ENCODE data around the gene CRYGB. TPM values are rescaled to one million over a fixed set of nuclear protein-coding genes. Genes with fewer than 3 reads are reported as not detected.

The CRYGB gene
- total and polyA plus RNA-seq, 2 of the 13 experiments (the other 11 are each of a cell fraction or from before 2014, with no cell fraction given): not detected

DNA sequence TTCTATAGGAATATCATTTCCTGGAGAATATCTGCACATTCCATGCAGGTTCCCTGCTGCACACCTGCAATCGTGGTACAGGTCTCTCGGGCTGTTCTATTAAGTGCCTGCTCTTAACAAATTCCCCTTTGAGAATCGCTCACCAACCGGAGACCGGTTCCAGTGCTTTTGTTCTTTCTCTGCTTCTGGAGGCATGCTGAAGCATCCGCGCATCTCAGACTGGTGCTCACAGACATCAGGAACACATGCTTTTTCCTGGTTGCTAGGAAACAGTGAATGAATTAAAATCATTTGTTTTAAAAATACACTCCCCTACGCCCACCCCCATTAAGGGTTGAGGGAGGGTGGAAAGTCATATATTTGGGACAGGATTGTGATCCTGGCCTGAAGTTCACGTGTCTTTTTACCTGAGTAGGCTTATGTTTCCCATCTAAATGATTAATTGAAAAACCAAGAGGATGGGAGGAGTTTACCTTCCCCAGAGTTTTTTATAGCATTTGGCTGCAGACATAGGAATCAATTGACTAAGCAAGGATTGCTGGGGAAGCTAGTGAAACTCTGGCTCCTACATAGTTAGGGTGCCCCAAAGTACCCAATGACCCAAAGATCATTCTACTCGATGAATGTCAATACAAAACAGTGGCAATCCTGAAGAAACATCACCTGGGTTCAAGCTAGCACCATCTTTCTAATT lies 44.0 kb upstream of the CRYGB start, which contains the start of gene C2orf80:
Gene C2orf80, minus strand, starts transcription at position 221 of the 694 bp plus-strand sequence. CDS start 3,044 bp downstream, outside the sequence.
- Histone ChIP-seq H2AFZ (ENCODE audit: low read length) (no peak within 1 kb of the TSS), H3K9ac (ENCODE audit: insufficient read depth, low read depth, low read length) (no peak within 1 kb of the TSS), H3K27me3 (ENCODE audit: control insufficient read depth in 1 of 2, insufficient read depth in 2 of 2, low read length in 2 of 2) (peaks cover 0 to 12% of the 10 kb centered on the region in 2 experiments; a peak in 1 of 5 replicates), H3K36me3 (replicated peaks in 1 of 2; ENCODE audit: control insufficient read depth in 1 of 2, insufficient read depth in 2 of 2, low read length in 2 of 2) (no peaks in the 10 kb centered on the region), H3K4me1 (ENCODE audit: insufficient read depth, low read length) (no peaks in the 10 kb centered on the region), H3K79me2 (ENCODE audit: insufficient read depth, low read length) (no peaks in the 10 kb centered on the region), H3K9me3 (ENCODE audit: low read length) (no peaks in the 10 kb centered on the region), H3K27ac (ENCODE audit: extremely low read length, insufficient read depth, low read length) (no peak within 1 kb of the TSS), H3K4me2 (ENCODE audit: low read depth, low read length) (no peak within 1 kb of the TSS), H4K20me1 (ENCODE audit: insufficient read depth, low read length) (no peaks in the 10 kb centered on the region), H3K4me3 (replicated peaks in 1 of 3; ENCODE audit: insufficient read depth in 1 of 3, low read depth in 2 of 3, low read length in 3 of 3) (no peak within 1 kb of the TSS)
- ChIA-PET CTCF (ENCODE audit: low intra/inter-chr PET ratio, low total read pairs) (no interaction called here), POLR2A (interaction anchor here (1.2 kb wide), 1 partner anchor 65 kb away, joined by 3 read pairs; the partner anchor contains the start of gene IDH1)
- 46% methylated on average over 10 of the region's 10 CpGs for WGBS (ENCODE audit: low lambda C conversion rate)
- FAIRE-seq (no peak), DNase-seq (ENCODE audit: low spot score) (no peak), ATAC-seq (no peak)
- intact Hi-C loops (cut with micrococcal nuclease; ENCODE audit: unreplicated experiment) (no loop called here), in situ Hi-C loops (cut with HindIII; ENCODE audit: extremely low pct_ligation_motif_present, low pct_unique_long_range_greater_than_20kb) (no loop called here)
- BruUV-seq (replicated peaks): no TSS peak
- TF ChIP-seq, protein P1, sequence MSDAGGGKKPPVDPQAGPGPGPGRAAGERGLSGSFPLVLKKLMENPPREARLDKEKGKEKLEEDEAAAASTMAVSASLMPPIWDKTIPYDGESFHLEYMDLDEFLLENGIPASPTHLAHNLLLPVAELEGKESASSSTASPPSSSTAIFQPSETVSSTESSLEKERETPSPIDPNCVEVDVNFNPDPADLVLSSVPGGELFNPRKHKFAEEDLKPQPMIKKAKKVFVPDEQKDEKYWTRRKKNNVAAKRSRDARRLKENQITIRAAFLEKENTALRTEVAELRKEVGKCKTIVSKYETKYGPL (CRISPR knock-in tag; IDR thresholded peaks at IDR 0.05): no peak
- TF ChIP-seq, protein P2, sequence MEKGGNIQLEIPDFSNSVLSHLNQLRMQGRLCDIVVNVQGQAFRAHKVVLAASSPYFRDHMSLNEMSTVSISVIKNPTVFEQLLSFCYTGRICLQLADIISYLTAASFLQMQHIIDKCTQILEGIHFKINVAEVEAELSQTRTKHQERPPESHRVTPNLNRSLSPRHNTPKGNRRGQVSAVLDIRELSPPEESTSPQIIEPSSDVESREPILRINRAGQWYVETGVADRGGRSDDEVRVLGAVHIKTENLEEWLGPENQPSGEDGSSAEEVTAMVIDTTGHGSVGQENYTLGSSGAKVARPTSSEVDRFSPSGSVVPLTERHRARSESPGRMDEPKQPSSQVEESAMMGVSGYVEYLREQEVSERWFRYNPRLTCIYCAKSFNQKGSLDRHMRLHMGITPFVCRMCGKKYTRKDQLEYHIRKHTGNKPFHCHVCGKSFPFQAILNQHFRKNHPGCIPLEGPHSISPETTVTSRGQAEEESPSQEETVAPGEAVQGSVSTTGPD (CRISPR knock-in tag; IDR thresholded peaks at IDR 0.05): no peak
- TF ChIP-seq, protein P3, sequence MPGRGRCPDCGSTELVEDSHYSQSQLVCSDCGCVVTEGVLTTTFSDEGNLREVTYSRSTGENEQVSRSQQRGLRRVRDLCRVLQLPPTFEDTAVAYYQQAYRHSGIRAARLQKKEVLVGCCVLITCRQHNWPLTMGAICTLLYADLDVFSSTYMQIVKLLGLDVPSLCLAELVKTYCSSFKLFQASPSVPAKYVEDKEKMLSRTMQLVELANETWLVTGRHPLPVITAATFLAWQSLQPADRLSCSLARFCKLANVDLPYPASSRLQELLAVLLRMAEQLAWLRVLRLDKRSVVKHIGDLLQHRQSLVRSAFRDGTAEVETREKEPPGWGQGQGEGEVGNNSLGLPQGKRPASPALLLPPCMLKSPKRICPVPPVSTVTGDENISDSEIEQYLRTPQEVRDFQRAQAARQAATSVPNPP (CRISPR knock-in tag; IDR thresholded peaks at IDR 0.05): no peak
- TF ChIP-seq FOXA3 (CRISPR knock-in tag; IDR thresholded peaks at IDR 0.05) (no peak), PHF20 (CRISPR knock-in tag; IDR thresholded peaks at IDR 0.05) (no peak), ARID5B (CRISPR knock-in tag; IDR thresholded peaks at IDR 0.05) (no peak), ZNF468 (CRISPR knock-in tag; IDR thresholded peaks at IDR 0.05) (no peak), NR2F1 (CRISPR knock-in tag; IDR thresholded peaks at IDR 0.05) (no peak)
- TF ChIP-seq, protein P4, sequence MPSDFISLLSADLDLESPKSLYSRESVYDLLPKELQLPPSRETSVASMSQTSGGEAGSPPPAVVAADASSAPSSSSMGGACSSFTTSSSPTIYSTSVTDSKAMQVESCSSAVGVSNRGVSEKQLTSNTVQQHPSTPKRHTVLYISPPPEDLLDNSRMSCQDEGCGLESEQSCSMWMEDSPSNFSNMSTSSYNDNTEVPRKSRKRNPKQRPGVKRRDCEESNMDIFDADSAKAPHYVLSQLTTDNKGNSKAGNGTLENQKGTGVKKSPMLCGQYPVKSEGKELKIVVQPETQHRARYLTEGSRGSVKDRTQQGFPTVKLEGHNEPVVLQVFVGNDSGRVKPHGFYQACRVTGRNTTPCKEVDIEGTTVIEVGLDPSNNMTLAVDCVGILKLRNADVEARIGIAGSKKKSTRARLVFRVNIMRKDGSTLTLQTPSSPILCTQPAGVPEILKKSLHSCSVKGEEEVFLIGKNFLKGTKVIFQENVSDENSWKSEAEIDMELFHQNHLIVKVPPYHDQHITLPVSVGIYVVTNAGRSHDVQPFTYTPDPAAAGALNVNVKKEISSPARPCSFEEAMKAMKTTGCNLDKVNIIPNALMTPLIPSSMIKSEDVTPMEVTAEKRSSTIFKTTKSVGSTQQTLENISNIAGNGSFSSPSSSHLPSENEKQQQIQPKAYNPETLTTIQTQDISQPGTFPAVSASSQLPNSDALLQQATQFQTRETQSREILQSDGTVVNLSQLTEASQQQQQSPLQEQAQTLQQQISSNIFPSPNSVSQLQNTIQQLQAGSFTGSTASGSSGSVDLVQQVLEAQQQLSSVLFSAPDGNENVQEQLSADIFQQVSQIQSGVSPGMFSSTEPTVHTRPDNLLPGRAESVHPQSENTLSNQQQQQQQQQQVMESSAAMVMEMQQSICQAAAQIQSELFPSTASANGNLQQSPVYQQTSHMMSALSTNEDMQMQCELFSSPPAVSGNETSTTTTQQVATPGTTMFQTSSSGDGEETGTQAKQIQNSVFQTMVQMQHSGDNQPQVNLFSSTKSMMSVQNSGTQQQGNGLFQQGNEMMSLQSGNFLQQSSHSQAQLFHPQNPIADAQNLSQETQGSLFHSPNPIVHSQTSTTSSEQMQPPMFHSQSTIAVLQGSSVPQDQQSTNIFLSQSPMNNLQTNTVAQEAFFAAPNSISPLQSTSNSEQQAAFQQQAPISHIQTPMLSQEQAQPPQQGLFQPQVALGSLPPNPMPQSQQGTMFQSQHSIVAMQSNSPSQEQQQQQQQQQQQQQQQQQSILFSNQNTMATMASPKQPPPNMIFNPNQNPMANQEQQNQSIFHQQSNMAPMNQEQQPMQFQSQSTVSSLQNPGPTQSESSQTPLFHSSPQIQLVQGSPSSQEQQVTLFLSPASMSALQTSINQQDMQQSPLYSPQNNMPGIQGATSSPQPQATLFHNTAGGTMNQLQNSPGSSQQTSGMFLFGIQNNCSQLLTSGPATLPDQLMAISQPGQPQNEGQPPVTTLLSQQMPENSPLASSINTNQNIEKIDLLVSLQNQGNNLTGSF (CRISPR knock-in tag; IDR thresholded peaks at IDR 0.05): no peak

Data from HepG2 (cell line).